Fibroblast of mammary gland (primary cell): Measurements from ENCODE around the gene SMIM41.

Source experiments
- DNase-seq: peaks from one replicate; pipeline ENCODE4 v3.0.0-alpha.2; 2010; ENCODE audit warnings: low read depth
- H3K4me3 ChIP-seq: 2 replicates; pipeline ENCODE4 v1.5.1; 2011; ENCODE audit warnings: low read depth, mild to moderate bottlenecking, low read length, moderate library complexity; ENCODE audit not compliant: control insufficient read depth
- TF ChIP-seq, protein P1 (sequence below): conservative IDR thresholded peaks from 2 replicates; pipeline ENCODE4 v1.5.1; 2011; ENCODE audit warnings: low read depth, low read length, inconsistent platforms; ENCODE audit not compliant: control insufficient read depth, insufficient read depth

The SMIM41 gene

DNA sequence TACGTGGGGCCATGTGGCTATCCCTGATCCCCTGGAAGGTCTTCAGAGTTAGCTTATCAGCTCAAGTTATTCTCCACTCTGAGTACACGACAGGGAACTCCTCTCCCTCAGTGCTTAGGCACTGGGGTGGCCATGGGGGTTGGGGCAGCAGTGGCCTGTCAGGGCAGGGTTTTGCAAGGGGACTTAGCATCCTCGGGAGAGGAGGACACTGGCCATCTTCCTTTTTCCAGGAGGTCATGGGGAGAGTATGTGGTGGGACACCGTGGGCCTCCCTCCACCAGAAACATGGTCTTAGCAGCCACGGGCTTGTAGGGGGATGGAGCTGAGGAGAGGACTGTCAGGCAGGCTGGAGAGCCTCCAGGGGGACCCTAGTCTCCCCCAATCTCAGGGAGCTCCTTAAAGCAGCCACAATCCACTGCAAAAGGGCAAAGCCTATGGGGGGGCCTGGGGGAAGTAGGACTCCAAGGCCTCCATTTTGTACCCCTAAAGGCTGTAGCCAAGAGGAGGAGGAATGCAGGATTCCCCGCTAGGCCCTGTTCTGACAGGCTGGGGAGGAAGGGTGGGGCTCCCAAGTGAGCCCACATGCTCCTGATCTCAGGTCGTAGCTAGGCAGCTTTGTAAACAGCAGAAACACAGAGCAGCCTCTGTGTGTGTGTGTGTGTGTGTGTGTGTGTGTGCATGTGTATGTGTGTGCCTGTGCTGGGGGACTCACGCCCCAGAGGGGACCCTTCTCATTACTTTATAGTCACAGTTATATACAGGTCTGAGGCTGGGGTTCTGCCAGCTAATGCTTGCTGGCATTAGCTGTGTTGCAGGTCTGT is 75.8 kb downstream of the SMIM41 start:
- peak; percentile 22 for DNase-seq
- H3K4me3 ChIP-seq = no peak overlapping the region
- TF ChIP-seq, protein P1, sequence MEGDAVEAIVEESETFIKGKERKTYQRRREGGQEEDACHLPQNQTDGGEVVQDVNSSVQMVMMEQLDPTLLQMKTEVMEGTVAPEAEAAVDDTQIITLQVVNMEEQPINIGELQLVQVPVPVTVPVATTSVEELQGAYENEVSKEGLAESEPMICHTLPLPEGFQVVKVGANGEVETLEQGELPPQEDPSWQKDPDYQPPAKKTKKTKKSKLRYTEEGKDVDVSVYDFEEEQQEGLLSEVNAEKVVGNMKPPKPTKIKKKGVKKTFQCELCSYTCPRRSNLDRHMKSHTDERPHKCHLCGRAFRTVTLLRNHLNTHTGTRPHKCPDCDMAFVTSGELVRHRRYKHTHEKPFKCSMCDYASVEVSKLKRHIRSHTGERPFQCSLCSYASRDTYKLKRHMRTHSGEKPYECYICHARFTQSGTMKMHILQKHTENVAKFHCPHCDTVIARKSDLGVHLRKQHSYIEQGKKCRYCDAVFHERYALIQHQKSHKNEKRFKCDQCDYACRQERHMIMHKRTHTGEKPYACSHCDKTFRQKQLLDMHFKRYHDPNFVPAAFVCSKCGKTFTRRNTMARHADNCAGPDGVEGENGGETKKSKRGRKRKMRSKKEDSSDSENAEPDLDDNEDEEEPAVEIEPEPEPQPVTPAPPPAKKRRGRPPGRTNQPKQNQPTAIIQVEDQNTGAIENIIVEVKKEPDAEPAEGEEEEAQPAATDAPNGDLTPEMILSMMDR = no peak

DNA sequence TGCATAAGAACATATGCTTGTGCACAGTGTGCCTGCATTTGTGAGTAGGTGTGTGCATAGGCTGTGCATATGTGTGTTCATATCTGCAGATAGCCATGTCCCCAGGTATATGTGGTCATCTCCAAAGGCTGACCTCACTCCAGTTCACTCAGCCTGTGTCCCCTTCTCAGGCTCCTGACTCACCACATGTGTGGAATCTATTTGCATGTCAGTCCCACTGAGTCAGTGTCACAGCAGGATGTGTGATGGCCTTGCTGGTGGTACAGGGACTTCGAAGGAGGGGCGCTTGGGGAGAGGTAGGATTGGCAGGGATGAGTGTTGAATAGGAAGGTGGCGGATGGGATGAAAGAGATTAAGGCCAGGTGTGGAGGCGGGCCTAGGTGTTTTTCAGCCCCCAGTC is 76.8 kb downstream of the SMIM41 start:
- DNase-seq = peak; percentile 18
- H3K4me3 ChIP-seq = no peak overlapping the region
- TF ChIP-seq, protein P1 = no peak

DNA sequence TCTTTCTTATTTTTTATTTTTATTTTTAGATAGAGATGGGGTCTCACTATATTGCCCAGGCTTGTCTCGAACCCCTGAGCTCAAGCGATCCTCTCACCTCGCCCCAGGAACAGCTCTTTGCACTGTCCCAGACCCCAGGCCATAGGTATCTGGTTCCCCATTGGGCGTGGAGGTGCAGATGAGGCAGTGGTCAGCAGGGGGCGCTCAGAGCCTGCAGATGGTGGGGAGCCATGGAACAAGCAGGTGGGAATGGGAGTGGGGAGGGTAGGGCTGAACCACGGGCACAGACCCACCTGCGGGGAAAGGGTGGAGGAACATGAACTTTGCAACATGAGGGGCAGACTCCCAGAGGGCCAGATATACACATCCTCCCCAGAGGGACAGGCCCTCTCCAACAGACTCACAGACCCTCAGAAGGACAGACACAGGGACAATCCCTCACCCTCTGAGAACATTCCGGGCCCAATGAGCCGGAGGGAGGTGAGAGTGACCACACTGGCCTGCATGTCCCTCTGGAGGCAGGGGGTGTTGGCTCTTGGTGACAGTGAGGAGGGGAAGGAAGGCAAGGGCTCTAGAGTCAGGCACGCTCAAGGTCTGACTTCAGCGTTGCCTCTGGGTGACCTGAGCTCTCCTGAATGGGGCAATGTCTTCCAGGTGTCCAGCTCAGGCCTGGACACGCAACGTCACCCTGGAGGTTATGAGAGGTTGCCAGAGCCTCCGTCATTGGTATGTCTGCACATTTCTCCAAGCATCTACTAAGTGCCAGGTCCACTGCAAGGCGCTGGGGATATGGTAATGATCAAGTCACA is 77.5 kb downstream of the SMIM41 start:
- TF ChIP-seq, protein P1 = peak; percentile 94
- DNase-seq = peak; percentile 48
- H3K4me3 ChIP-seq = no peak overlapping the region

DNA sequence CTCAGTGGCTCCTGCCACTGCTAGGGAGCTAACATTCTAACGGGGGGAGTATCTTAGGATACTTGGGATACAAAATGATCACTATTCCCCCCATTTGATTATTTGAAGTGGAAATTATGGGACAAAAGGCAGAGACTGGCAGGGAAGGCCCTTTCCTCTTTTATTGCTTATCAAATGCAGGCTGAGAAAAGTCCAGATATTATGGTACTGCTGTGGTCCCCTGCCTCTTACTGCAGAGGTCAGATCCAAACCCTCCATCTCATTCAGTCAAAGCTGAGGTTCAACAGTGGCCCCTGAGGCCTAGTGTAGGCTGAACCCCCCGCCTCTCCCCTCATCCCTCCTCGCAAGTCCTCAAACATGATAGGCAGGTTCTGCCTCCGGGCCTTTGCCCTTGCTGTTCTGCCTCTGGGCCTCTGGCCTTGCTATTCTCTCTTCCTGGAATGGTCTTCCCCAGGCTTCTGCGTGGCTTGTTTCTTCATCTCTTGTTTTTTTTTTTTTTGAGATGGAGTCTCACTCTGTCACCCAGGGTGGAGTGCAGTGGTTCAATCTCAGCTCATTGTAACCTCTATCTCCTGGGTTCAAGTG is 78.2 kb downstream of the SMIM41 start:
- no peak overlapping the region for H3K4me3 ChIP-seq
- TF ChIP-seq, protein P1 = no peak
- DNase-seq = no peak
